ENCODE results near the gene CREB3L1.

GRCh38 chr11:46319074-46319453 is 41.6 kb downstream of the CREB3L1 start:
- TF ChIP-seq CTCF (conservative IDR thresholded peaks at IDR 0.05 in 1 of 2, IDR thresholded peaks at IDR 0.05 in 1 of 2; ENCODE audit: extremely low read depth in 1 of 2, insufficient read depth in 1 of 2, low read depth in 1 of 2, low read length in 2 of 2), result no peak
- TF ChIP-seq EZH2 (IDR thresholded peaks at IDR 0.05; ENCODE audit: borderline replicate concordance, low read length), result no peak

Data from mammary epithelial cell (primary cell).